LHCN-M2 (cell line): ENCODE measurements around the gene SMIM10L2A. TPM values are rescaled to one million over a fixed set of nuclear protein-coding genes. Genes with fewer than 3 reads are reported as not detected.
"Not testable (repeated sequence)": the region's sequence is repeated elsewhere in the genome, so short reads cannot be mapped to it uniquely, and the experiment has no call there.

Experiments used
- DNase-seq: peaks from one replicate; pipeline ENCODE4 v3.0.0-alpha.2; 2012; ENCODE audit warnings: low read depth
- polyA plus RNA-seq: library from polyadenylated mRNA; unstranded; fragments of >200 nt; gene quantifications from one replicate; pipeline ENCODE4 v1.2.1, GENCODE V29; 2012; ENCODE audit warnings: missing spikeins
- total RNA-seq: library from RNA; depleted of rRNA; stranded (reverse); fragments of >200 nt; gene quantifications from 2 replicates; pipeline ENCODE4 v1.2.3, GENCODE V29; 2014; rRNA removed

The SMIM10L2A gene
- 0.11 TPM in 1 of 2 replicates, not detected in the other for total RNA-seq
- polyA plus RNA-seq = 0.02 TPM

DNA sequence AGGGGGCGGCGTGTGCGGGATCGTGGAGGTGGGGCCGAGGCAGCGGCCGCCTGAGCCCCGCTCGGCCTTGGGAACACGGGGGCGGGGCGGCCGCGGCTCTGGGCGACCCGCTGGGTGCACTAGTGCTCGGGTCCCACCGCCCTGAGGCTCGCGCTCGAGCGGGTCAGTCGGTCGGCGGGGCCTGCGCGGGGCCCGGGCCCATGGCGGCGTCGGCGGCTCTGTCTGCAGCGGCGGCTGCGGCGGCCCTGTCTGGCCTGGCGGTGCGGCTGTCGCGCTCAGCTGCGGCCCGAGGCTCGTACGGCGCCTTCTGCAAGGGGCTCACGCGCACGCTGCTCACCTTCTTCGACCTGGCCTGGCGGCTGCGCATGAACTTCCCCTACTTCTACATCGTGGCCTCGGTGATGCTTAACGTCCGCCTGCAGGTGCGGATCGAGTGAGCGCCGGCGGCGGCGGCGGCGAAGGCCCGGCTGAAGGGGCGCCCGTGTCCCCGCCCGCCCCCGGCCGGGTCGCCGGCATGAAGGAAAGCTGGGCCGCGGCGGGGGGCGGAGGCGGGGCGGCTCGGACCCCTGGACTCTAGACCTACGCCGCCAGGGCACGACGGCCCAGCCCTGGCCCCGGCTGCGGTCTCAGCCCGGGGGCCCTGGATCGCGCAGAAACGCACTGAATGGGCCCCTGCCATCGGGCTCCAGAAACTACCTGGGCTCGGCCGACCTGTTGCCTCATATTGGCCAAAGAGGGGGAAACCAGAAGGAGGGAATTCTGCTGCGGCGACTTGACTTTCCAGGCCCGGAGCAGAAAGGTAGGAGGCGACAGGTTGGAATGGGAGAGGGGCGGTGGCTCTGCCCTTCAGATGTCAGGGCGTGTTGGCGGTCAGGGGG, at the start of gene SMIM10L2A:
Gene SMIM10L2A, plus strand, starts transcription at position 13 of the 878 bp plus-strand sequence. Its CDS starts 188 bp downstream, at position 201.
- no peak for DNase-seq

DNA sequence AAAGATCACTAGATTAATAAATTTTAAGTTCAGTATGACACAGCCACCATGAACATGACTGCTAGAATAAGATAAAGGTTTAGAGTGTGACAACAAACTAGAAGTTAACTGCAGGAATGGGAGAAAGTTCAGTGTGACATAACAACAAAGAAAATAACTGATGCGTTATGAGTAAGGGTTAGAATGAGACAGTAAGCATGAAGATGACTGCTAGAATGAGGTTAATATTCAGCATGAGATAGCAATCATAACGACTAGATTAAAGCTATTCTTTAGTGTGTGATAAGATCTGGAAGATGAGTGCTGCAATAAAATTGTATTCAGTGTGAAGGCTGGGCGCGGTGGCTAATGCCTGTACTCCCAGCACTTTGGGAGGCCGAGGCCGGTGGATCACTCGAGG, 48.4 kb upstream of the SMIM10L2A start:
- DNase-seq = no peak

DNA sequence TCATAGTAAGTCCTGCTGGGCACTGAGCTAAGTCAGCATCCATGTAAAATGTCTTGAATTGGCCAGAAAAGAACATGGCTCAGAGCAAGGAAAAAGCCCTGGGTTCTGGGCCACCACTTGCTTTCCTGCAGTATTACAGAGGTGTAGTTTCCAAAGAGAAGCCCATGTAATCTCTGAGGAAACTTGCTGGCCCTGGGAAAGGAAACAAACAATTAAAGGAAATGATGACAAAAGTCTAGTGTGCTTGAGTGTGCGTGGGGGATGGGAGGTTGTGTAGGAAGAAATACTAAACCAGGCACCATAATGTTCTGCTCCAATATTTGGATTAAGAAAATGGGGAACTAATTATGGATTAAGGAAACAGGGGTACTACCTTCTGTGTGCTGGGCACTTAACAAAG, 39.5 kb upstream of the SMIM10L2A start:
- DNase-seq = no peak

DNA sequence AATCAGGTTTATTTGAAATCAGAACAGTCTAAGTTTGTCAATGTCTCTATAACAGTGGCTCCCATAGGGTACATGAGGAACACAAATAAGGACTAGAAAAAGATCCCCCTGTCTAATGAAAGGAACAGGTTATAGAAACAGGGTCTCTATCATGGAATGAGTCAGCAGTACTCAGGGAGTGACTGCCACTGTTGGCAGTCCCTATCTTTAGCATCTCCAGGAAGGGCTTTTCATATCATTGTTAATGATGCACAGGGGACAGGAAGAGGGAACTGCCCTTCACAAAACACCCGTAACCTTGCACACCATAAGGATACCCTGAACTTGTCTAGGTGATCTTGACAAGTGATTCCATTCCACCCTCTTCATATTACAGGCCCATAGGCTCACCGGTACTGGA, 38.5 kb upstream of the SMIM10L2A start:
- DNase-seq = no peak

DNA sequence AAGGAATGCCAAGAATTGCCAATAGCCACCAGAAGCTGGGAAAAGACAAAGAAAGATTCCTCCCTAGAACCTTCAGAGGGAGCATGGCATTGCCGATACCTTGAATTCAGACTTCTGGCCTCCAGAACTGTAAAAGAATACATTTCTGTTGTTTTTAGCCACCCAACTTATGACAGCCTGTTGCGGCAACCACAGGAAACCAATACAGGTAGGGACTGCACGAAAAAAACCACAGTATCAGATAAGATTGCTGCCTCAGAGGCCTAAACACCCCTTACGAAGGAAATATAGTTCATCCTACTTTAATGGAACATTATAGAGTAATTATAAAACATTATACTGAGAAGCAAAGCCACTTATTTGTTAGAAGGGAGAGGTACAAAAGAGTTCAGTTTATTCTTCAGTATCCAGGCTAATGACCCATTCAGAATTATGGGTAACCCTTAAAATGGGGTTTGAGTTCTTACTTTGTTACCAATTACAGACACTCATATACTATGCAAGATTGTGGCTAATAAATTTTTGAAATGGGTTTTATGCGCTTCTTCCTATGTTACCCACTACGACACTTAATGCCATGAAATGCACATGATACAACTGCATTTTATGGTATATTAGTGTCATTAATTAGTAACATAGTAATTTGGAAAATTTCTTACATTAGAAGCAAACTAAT, 37.4 kb upstream of the SMIM10L2A start:
- DNase-seq = no peak

DNA sequence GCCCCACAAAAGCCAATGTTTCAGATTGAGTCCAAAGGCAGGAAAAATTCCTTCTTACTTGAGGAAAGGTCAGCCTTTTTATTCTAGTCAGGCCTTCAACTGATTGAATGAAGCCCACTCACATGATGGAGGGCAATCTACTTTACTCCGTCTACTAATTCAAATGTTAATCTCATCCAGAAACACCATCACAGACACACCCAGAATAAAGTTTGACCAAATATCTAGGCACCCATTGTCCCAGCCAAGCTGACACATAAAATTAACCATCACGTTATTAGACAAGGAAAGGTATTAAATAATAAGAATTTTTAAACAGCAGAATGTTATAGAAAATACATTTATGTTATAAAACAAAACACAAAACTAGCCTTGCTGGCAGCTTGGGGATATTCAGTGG, 32.9 kb upstream of the SMIM10L2A start:
- no peak for DNase-seq

DNA sequence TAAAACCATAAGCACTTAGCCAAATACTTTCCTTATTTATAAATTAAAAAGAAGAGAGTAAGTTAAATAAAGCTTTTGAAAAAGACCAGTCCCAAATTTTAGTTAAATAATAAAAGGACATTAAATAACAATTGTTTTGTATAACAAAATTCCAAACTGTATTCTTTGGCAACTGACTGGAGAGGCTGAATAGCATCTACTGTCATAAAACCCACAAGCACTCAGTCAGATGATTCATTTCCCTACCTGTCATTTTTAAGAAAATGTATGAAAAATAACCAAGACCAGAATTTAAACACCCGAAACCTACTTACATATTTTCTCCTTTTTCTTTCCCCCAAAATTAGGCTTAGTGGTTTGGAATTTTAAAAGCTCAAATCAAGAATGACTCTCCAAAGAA, 32.5 kb upstream of the SMIM10L2A start:
- no peak for DNase-seq

DNA sequence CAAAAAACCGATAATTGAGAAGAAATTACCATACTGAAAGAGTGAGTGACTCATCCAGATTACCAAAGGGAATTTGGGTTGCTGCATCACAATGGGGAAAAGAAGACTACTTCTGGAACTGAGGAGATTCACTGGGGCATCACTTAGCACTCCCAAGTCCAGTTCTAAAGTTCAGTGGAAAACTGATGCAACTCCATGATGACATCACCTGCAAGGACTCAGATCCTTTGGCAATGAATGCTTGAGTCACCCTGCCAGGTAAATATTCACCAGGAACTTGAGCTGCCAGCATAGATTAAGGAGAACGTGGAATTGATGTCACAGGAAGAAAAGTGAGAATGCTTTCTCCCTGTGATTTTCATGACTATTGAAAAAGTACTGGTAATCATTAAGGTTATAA, 32.0 kb upstream of the SMIM10L2A start:
- DNase-seq = no peak

DNA sequence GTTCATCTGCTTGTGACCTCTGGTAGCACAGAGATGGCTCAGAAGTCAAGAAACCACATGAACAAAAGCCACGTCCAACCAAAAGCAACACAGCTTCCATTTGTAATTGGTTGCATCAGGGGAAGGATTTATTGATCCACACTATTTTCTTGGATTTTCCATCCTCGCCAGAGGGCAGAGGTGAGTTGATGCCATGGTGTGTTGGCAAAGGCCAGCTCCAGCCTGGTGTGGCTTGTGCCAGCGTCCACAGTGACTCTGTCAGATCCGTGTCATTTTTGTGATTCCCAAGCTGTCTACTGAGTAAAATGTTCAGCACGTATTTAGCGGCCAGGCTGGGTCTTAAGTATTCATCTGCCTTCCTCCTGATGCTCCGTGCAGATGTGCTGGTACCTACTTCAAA, 30.0 kb upstream of the SMIM10L2A start:
- no peak for DNase-seq

DNA sequence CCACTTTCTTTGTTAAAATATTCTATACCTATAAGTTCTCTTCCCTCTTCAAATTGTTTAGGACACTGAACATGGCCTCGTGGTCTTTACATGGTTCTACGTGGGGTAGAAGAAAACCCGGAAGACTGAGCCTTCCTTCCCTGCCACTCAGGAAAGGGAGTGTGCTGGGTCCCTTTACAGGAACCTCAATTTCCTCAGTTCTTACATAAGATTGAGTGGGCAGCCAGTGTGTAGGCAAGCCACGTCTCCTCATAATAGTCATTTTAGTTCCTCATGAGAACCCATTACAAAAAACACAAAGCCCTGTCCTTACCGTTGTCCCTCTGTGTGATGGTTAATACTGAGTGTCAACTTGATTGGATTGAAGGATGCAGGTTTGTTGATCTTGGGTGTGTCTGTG, 28.7 kb upstream of the SMIM10L2A start:
- DNase-seq = no peak

DNA sequence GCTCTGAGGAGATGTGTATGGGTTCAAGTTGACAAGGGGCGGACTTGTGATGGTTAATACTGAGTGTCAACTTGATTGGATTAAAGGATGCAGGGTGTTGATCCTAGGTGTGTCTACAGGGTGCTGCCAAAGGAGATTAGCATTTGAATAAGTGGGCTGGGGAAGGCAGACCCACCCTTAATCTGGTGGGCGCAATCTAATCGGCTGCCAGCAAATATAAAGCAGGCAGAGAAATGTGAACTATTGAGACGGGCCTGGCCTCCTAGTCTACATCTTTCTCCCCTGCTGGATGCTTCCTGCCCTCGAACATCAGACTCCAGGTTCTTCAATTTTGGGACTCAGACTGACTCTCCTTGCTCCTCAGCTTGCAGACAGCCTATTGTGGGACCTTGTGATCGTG, 26.7 kb upstream of the SMIM10L2A start:
- no peak for DNase-seq

DNA sequence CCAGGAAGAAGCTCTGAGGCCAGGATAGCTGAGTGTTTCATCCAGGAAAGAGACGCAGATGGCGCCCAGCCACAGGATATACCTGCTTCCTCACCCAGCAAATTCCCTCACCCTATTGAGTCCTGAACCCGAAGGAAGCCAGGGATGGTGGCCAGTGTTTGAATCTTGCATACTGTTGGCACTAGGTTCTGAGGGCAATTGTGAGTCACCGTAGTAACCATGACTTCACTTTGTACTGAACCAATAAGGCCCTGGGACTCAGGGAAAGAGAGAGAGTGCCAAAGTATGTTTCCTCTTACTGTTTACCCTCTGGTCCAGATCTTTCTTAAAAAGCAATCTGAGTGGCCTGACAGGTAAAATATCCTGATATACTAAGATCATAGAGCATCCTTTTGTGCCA, 25.6 kb upstream of the SMIM10L2A start:
- peak; percentile 7 for DNase-seq

DNA sequence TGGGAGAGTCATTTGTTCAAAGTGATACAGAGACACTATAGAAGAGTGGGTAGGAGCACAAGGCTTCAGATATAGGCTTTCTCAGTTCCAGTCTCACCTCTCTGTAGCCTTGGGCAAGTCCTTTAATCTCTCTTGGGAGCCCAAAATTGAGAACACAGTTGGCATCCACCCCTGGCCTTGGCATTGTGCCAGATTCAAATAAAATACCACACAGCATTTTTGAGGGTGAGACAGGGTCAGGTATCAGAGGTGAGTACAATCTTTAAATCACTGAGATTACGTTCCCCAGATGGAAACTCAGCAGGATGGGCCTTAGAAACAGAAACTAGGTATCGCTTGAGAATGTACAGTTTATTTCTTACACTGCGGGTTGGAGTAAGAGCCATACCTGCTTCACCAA, 25.2 kb upstream of the SMIM10L2A start:
- no peak for DNase-seq

DNA sequence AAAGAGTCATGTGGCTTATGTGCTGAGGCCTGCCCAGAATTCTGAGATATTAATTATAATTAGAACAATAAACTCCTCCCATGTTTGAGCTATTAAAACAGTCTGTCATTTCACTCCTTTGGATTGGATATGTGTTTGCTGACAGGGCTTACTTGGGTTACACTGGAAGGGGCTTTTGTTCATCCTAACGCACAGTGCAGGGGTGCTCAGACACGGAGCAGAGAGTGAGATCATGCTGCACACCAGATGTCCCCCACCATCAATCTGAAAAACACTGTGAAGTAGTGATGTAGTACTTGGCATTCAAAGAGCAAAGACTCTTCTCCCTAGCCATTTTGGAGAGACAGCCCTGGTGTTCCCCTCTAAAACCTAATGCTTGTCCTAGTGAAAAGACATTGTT, 24.1 kb upstream of the SMIM10L2A start:
- no peak for DNase-seq

DNA sequence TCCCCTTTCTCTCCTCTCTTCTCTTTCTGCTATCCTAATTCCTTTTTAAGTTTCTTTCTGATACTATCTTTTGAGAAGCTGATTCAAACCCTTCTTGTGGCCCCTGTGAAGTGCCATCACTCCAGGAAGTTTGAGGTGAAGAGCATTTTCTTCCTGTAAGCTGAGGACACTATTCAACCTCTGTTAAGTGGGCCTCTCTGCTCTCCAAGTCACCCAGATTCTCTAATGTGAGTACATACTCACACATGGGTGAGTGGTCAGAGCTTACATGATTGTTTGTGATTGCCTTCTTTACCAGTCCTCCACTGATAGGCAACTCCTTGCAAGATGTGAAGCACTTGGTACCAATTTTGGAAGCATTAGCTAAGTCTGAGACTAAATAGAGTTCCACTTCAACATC, 18.4 kb upstream of the SMIM10L2A start:
- no peak for DNase-seq

DNA sequence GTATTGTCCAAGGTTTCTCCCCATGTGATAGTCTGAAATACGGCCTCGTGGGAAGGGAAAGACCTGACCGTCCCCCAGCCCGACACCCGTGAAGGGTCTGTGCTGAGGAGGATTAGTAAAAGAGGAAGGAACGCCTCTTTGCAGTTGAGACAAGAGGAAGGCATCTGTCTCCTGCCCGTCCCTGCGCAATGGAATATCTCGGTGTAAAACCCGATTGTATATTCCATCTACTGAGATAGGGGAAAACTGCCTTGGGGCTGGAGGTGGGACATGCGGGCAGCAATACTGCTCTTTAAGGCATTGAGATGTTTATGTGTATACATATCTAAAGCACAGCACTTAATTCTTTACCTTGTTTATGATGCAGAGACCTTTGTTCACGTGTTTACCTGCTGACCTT, 15.3 kb upstream of the SMIM10L2A start:
- not testable (repeated sequence) for DNase-seq

DNA sequence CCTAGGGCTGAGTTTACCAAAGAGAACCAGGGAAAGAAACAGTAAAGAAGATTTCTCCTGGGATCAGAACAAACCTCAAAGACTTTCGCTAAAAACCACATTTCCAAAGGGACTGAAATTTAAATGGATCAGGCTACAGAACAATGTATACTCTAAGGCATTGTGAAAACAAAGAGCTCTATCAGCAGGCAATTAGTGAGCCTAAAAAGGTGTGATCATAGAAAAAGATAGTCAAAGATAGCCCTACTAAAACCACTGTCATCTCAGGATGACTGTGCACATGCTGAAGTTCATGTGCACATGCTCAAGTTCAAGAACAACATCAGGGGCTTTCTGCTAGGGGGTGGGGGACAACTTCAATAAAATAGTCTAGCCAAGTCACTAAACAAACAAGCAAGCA, 12.9 kb upstream of the SMIM10L2A start:
- no peak for DNase-seq

DNA sequence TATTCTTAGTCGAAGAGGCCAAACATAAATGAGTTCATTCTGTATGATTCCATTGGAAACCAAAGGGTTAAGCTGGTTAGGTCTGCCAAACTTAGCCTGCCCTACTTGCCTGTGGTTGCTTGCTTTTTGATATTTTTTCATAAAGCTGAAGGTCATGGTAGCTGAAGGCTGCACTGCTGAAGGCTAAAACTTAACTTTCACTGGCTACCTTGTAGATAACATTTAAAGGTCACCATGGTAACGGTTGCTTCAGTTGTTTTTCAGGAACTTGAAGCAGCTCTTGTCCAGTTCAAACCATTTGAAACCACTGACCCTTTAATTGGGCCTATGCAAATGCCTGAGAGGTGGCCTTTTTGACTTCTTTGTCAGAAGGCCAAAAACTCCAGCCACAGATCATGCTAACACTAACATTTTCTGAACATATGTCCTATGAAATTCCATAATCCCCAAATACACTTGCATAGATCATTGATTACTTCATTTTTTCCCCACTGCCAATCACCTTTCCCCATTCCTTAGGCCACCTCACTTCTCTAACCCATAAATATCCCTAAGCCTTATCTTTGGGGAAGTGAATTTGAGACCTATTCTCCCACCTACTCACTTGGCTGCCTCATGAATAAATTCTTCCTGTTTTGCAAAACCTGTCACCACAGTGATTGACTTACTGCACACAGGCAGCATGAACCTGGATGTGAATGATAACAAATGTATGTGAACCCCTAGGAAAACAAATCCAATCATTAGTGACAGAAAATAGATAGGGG, 10.7 kb upstream of the SMIM10L2A start:
- DNase-seq = no peak

DNA sequence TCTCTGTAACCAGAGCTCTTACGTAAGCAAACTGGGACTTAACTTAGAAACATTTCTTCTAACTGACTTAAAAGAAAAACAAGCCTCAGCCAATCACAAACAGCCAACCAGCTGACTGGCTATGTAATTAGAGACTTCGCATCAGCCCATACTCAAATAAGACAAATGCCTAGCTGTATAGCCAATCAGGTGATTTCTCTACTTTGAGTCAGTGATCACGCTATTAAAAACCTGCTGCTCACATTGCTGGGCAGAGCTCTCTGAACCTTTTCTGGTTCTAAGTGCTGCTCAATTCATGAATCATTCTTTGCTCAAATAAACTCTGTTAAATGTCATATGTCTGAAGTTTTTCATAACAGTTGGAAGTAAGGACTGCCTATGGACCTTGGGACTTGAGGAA, 9.9 kb upstream of the SMIM10L2A start:
- DNase-seq = peak; percentile 16

DNA sequence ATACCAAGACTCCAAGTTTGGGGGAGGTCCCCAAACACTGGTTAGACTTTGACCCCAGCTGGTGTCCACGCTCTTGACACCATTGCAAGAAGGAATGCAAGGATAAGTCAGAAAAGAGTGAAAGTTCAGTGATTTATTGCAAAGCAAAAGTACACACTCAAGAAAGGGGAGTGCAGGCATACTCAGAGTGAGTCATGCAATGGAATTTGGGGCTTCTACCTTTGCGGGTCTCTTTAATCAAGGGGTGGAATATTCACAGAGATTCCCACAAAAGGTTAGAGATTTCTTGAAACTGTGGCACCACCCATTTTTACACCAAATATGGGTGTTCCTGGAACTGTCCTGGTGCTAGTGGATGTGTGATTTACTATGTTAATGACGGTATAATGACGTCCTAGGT, 5.2 kb upstream of the SMIM10L2A start:
- DNase-seq = no peak

DNA sequence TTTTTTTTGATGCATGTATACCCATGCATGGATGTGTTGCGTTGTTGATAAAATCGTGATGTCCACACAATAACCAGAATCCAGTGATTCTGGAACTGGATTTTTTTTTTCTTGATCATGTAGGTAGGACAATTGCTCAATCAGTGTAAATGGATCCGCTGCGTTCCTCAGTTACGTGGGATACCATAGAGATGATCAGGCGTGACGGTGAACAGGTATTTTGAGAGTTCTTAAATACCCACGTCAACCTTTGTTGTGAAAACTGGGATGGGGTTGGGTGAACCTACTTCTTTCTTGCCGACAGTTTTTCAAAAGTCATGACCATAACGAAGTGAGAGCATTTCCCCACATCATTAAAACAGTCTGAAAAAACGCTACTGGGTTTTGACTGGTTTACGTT, 913 bp upstream of the SMIM10L2A start:
- no peak for DNase-seq

DNA sequence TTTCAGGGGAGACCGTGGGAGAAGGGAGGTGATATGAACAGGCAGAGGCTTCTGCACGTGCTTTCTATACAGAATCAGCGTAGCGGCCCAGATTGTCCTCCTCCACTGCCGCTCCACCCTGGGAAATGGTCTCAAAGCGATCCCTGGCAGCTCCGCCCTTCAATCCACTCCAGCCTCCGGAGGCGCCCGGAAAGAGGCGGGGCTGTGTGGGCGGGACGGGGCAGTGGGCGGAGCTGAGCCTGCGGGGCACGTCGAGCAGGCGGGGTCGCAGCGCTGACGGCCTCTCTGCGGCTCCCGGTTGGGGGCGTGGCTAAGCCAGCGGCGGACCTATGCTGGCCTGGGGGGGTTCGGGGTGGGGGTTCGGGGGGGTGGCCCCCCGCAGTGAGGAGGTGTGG, 210 bp upstream of the SMIM10L2A start:
- peak; percentile 39 for DNase-seq
